Adrenal gland (tissue), 5 donors: ENCODE measurements around the gene FAM185A.
"Not testable (repeated sequence)": the region's sequence is repeated elsewhere in the genome, so short reads cannot be mapped to it uniquely, and the experiment has no call there.

ENCODE experiments used
- POLR2A ChIP-seq, 2 donors: fragments of 450-650 bp; IDR thresholded peaks; one replicate each; pipeline ENCODE4 v1.6.1; 2017; ENCODE audit warnings: antibody characterized with exemption in 2 of 2, mild to moderate bottlenecking in 2 of 2, moderate library complexity in 1 of 2
- TF ChIP-seq, protein P1 (sequence below), 6 experiments: fragments of 450-650 bp in 4 of 6; fragments of 200-600 bp in 2 of 6; sonication (generic) in 1 of 6; IDR thresholded peaks; 1 replicate in 5 of 6; 2 replicates in 1 of 6; pipeline versions ENCODE4 v1.5.1 to v1.8.0; 2016 to 2021; ENCODE audit warnings: antibody characterized with exemption in 6 of 6, mild to moderate bottlenecking in 2 of 6, moderate library complexity in 1 of 6
- donor health status: DM: no; HTN: no; CAD: no.

DNA sequence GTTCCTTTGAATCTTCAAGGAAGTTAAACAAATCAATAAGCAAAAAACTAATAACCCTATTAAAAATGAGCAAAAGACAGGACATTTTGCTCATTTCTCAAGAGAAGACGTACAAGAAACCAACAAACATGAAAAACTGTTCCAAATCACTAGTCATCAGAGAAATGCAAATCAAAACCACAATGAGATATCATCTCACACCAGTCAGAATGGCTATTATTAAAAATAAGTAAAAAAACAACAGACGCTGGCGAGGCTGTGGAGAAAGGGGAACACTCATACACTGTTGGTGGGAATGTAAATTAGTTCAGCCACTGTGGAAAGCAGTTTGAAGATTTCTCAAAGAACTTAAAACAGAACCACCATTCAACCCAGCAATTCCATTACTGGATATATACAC is 21.7 kb downstream of the FAM185A start:
- TF ChIP-seq, protein P1, sequence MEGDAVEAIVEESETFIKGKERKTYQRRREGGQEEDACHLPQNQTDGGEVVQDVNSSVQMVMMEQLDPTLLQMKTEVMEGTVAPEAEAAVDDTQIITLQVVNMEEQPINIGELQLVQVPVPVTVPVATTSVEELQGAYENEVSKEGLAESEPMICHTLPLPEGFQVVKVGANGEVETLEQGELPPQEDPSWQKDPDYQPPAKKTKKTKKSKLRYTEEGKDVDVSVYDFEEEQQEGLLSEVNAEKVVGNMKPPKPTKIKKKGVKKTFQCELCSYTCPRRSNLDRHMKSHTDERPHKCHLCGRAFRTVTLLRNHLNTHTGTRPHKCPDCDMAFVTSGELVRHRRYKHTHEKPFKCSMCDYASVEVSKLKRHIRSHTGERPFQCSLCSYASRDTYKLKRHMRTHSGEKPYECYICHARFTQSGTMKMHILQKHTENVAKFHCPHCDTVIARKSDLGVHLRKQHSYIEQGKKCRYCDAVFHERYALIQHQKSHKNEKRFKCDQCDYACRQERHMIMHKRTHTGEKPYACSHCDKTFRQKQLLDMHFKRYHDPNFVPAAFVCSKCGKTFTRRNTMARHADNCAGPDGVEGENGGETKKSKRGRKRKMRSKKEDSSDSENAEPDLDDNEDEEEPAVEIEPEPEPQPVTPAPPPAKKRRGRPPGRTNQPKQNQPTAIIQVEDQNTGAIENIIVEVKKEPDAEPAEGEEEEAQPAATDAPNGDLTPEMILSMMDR (IDR thresholded peaks at IDR 0.05) = not testable (repeated sequence)
- TF ChIP-seq POLR2A (IDR thresholded peaks at IDR 0.05) = not testable (repeated sequence)
